ENCODE measurements around the gene RWDD4.

RWDD4 gene

DNA sequence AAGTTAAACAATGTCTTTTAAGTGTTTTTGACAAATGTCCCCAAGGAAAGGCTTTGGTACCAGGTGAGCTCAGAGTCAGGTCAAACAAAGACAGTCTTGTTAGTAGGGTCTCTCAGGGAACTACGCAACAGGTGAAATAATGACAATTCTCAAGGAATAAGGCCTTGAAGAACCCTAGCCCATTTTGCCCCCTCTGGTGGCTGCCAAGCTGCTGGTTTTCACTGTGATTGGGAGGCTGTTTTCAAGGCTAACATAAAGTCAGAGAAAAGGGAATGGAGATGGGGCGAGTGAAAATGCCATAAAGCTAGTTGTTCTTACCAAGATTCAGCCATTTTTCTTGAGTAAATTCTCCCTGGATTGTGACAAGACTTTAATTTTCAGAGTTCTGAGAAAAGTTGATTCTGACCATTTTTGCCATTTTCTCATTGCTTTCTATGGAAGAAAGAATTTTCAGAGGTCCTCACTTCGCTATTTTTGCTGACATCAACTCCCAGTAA, 58.7 kb downstream of the RWDD4 start:
- no peak for DNase-seq (ENCODE audit: low read depth in 2 of 2)

GRCh38 chr4:183599690-183600089, 59.3 kb downstream of the RWDD4 start:
- no peak for DNase-seq (ENCODE audit: low read depth in 2 of 2)

DNA sequence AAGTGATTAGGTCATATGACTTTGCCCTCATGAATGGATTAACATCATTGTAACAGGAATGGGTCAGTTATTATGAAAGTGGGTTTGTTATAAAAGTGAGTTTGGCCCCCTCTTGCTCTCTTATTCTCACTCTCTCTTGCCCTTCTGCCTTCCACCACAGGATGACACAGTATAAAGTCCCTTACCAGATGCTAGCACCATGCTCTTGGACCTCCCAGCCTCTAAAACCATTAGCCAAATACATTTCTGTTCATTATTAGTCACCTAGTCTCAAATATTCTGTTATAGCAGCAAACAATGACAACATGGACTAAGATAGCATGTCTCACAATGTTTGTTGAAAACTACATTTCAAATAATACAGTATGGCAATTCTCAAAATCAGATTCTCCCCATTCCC, 59.7 kb downstream of the RWDD4 start:
- DNase-seq (ENCODE audit: low read depth in 2 of 2): no peak

- no peak for DNase-seq (ENCODE audit: low read depth in 2 of 2)
Measured at GRCh38 chr4:183596067-183596757, 62.8 kb downstream of the RWDD4 start.

GRCh38 chr4:183594823-183595222, 64.2 kb downstream of the RWDD4 start:
- no peak for DNase-seq (ENCODE audit: low read depth in 2 of 2)

- DNase-seq (ENCODE audit: low read depth in 2 of 2): no peak
Measured at GRCh38 chr4:183591301-183591700, 67.7 kb downstream of the RWDD4 start.
